BE2C (cell line): ENCODE measurements around the gene AP2B1.
"Not testable (repeated sequence)": the region's sequence is repeated elsewhere in the genome, so short reads cannot be mapped to it uniquely, and the experiment has no call there.

ENCODE experiments used
- DNase-seq: peaks from one replicate; pipeline ENCODE4 v3.0.0-alpha.2; 2020
- H3K27me3 ChIP-seq: fragments of 250-450 bp; sonication (Bioruptor Pico); 2 replicates; pipeline ENCODE4 v1.5.1; 2020; ENCODE audit warnings: mild to moderate bottlenecking
- H3K36me3 ChIP-seq: fragments of 250-450 bp; sonication (Bioruptor Pico); 2 replicates; pipeline ENCODE4 v1.5.1; 2020; ENCODE audit warnings: mild to moderate bottlenecking
- H3K4me1 ChIP-seq: fragments of 250-450 bp; sonication (Bioruptor Pico); 2 replicates; pipeline ENCODE4 v1.5.1; 2020
- H3K4me3 ChIP-seq: 2 replicates; pipeline ENCODE4 v1.5.1; 2011; ENCODE audit warnings: low read depth, low read length
- H3K9me3 ChIP-seq: fragments of 250-450 bp; sonication (Bioruptor Pico); 2 replicates; pipeline ENCODE4 v1.5.1; 2020
- CTCF ChIP-seq: IDR thresholded peaks from 2 replicates; pipeline ENCODE4 v1.5.1; 2012; ENCODE audit warnings: mild to moderate bottlenecking, low read depth, low read length

AP2B1 gene

GRCh38 chr17:35701491-35701890 is 114.4 kb downstream of the AP2B1 start:
- TF ChIP-seq CTCF, result no peak
- H3K4me1 ChIP-seq, result peaks cover 6% of the 10 kb centered on the region
- H3K4me3 ChIP-seq, result no peak overlapping the region
- no peaks in the 10 kb centered on the region for H3K27me3 ChIP-seq
- no peak for DNase-seq
- no peaks in the 10 kb centered on the region for H3K36me3 ChIP-seq
- H3K9me3 ChIP-seq, result no peaks in the 10 kb centered on the region

- not testable (repeated sequence) for H3K36me3 ChIP-seq, H3K27me3 ChIP-seq, H3K9me3 ChIP-seq, H3K4me1 ChIP-seq, H3K4me3 ChIP-seq, DNase-seq
Observed at GRCh38 chr17:35703308-35703707, 116.2 kb downstream of the AP2B1 start.

- TF ChIP-seq CTCF, result no peak
- H3K27me3 ChIP-seq, result no peaks in the 10 kb centered on the region
- no peak for DNase-seq
- no peaks in the 10 kb centered on the region for H3K9me3 ChIP-seq
- no peak overlapping the region for H3K4me3 ChIP-seq
- H3K36me3 ChIP-seq, result peaks cover 9% of the 10 kb centered on the region
- H3K4me1 ChIP-seq, result peaks cover 14% of the 10 kb centered on the region
Observed at GRCh38 chr17:35705230-35705629, 118.1 kb downstream of the AP2B1 start.

- TF ChIP-seq CTCF, result no peak
- H3K27me3 ChIP-seq, result no peaks in the 10 kb centered on the region
- no peaks in the 10 kb centered on the region for H3K9me3 ChIP-seq
- H3K4me3 ChIP-seq, result no peak overlapping the region
- DNase-seq, result no peak
- peaks cover 14% of the 10 kb centered on the region for H3K4me1 ChIP-seq
- peaks cover 14% of the 10 kb centered on the region for H3K36me3 ChIP-seq
Observed at GRCh38 chr17:35705705-35706104, 118.6 kb downstream of the AP2B1 start.

- H3K4me1 ChIP-seq, result peaks cover 15% of the 10 kb centered on the region
- no peak for TF ChIP-seq CTCF
- peaks cover 18% of the 10 kb centered on the region for H3K36me3 ChIP-seq
- no peak for DNase-seq
- H3K27me3 ChIP-seq, result no peaks in the 10 kb centered on the region
- H3K9me3 ChIP-seq, result no peaks in the 10 kb centered on the region
- no peak overlapping the region for H3K4me3 ChIP-seq
Observed at GRCh38 chr17:35708149-35708548, 121.0 kb downstream of the AP2B1 start.

- H3K36me3 ChIP-seq, result peaks cover 22% of the 10 kb centered on the region
- H3K27me3 ChIP-seq, result no peaks in the 10 kb centered on the region
- H3K9me3 ChIP-seq, result no peaks in the 10 kb centered on the region
- no peak for DNase-seq
- TF ChIP-seq CTCF, result no peak
- peaks cover 23% of the 10 kb centered on the region for H3K4me1 ChIP-seq
- H3K4me3 ChIP-seq, result no peak overlapping the region
Observed at GRCh38 chr17:35708951-35709350, 121.8 kb downstream of the AP2B1 start.

- H3K4me3 ChIP-seq, result no peak overlapping the region
- H3K4me1 ChIP-seq, result peaks cover 31% of the 10 kb centered on the region
- no peak for TF ChIP-seq CTCF
- H3K27me3 ChIP-seq, result no peaks in the 10 kb centered on the region
- no peaks in the 10 kb centered on the region for H3K9me3 ChIP-seq
- no peak for DNase-seq
- H3K36me3 ChIP-seq, result peaks cover 28% of the 10 kb centered on the region
Observed at GRCh38 chr17:35709874-35710273, 122.8 kb downstream of the AP2B1 start.
